Naive thymus-derived CD4-positive, alpha-beta T cell (primary cell): ENCODE measurements around the gene SAA4. TPM values are rescaled to one million over a fixed set of nuclear protein-coding genes. Genes with fewer than 3 reads are reported as not detected.

Source experiments
- ATAC-seq: fragments of 150-1000 bp; cut with Tn5 transposase; 2 replicates; pipeline ENCODE4 v1.10.0; 2021; ENCODE audit warnings: mild to moderate bottlenecking, moderate library complexity
- CTCF ChIA-PET: fragments of 350-600 bp; sonication (Branson Sonifier 250); formaldehyde crosslinking; loops from one replicate; lab custom pipeline; 2021; ENCODE audit warnings: antibody characterized with exemption; lab: Charles Lee
- POLR2A ChIA-PET: fragments of 350-600 bp; sonication (Branson Sonifier 250); formaldehyde crosslinking; loops from one replicate; lab custom pipeline; 2021; ENCODE audit warnings: antibody characterized with exemption, inconsistent platforms; lab: Charles Lee
- DNase-seq, 9 donors: peaks; one replicate each; pipeline versions ENCODE4 v3.0.0 to v3.0.0-alpha.2; 2020 to 2022; ENCODE audit warnings: mixed read lengths in 1 of 9
- H3K27ac ChIP-seq: one replicate; pipeline ENCODE4 v1.7.0; 2013; ENCODE audit warnings: mild to moderate bottlenecking, low read depth, low read length, moderate library complexity
- H3K27me3 ChIP-seq, 2 donors: one replicate each; pipeline ENCODE4 v1.7.0; 2013; ENCODE audit warnings: low read length in 2 of 2, mild to moderate bottlenecking in 2 of 2, moderate library complexity in 2 of 2; ENCODE audit not compliant: control insufficient read depth in 2 of 2, insufficient read depth in 2 of 2
- H3K36me3 ChIP-seq, 3 experiments: 1 replicate in 2 of 3; 2 replicates in 1 of 3; pipeline ENCODE4 v1.7.0; 2013; ENCODE audit warnings: low read length in 3 of 3, mild to moderate bottlenecking in 3 of 3, moderate library complexity in 1 of 3; ENCODE audit not compliant: insufficient read depth in 3 of 3, control insufficient read depth in 2 of 3
- H3K4me1 ChIP-seq, 2 donors: one replicate each; pipeline ENCODE4 v1.7.0; 2013; ENCODE audit warnings: low read length in 2 of 2, mild to moderate bottlenecking in 2 of 2, moderate library complexity in 1 of 2; ENCODE audit not compliant: control insufficient read depth in 2 of 2, insufficient read depth in 2 of 2
- H3K4me3 ChIP-seq: 2 replicates; pipeline ENCODE4 v1.7.0; 2013; ENCODE audit warnings: mild to moderate bottlenecking, low read length
- H3K9me3 ChIP-seq, 3 experiments: 1 replicate in 2 of 3; 2 replicates in 1 of 3; pipeline ENCODE4 v1.7.0; 2013; ENCODE audit warnings: low read length in 3 of 3; ENCODE audit not compliant: control insufficient read depth in 2 of 3
- H3K27ac Mint-ChIP-seq, 9 donors: one replicate each; pipeline ENCODE4 v1.8.0; 2020 to 2022; ENCODE audit warnings: mixed read lengths in 9 of 9, mild to moderate bottlenecking in 8 of 9, moderate library complexity in 5 of 9, inconsistent platforms in 2 of 9
- H3K27me3 Mint-ChIP-seq, 5 donors: one replicate each; pipeline ENCODE4 v1.8.0; 2021 to 2022; ENCODE audit warnings: mixed read lengths in 5 of 5, mild to moderate bottlenecking in 1 of 5
- H3K36me3 Mint-ChIP-seq, 5 donors: one replicate each; pipeline ENCODE4 v1.8.0; 2020 to 2022; ENCODE audit warnings: mixed read lengths in 5 of 5, mild to moderate bottlenecking in 3 of 5, inconsistent platforms in 1 of 5
- H3K4me1 Mint-ChIP-seq, 7 donors: one replicate each; pipeline ENCODE4 v1.8.0; 2020 to 2022; ENCODE audit warnings: mixed read lengths in 7 of 7, mild to moderate bottlenecking in 3 of 7, inconsistent platforms in 1 of 7
- H3K4me3 Mint-ChIP-seq, 10 donors: one replicate each; pipeline ENCODE4 v1.8.0; 2020 to 2022; ENCODE audit warnings: mild to moderate bottlenecking in 10 of 10, mixed read lengths in 10 of 10, moderate library complexity in 6 of 10, inconsistent platforms in 2 of 10
- H3K9me3 Mint-ChIP-seq, 11 donors: one replicate each; pipeline ENCODE4 v1.8.0; 2020 to 2022; ENCODE audit warnings: mixed read lengths in 11 of 11, mild to moderate bottlenecking in 4 of 11, inconsistent platforms in 1 of 11, moderate library complexity in 1 of 11
- intact Hi-C, 2 donors: fragments of 100-400 bp; cut with micrococcal nuclease; formaldehyde crosslinking; loops; one replicate each; pipeline ENCODE4 v1.15.1; 2023
- polyA plus RNA-seq, 2 donors: library from polyadenylated mRNA; unstranded; fragments of 300-500 nt; fragmentation: Illumina TruSeq; gene quantifications; one replicate each; pipeline ENCODE4 v1.2.3, GENCODE V29; 2021
- total RNA-seq, 6 experiments: library from RNA in 5 of 6; stranded (reverse) in 5 of 6; gene quantifications; 1 replicate in 5 of 6; 2 replicates in 1 of 6; pipeline ENCODE4 v1.2.3 and lab custom pipeline; 2021 to 2026

Gene SAA4, protein sequence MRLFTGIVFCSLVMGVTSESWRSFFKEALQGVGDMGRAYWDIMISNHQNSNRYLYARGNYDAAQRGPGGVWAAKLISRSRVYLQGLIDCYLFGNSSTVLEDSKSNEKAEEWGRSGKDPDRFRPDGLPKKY
- under 1 TPM in 1 of 5 experiments, not detected in 4; 0.31 TPM for total RNA-seq
- polyA plus RNA-seq = not detected
- total RNA-seq (lab: John Stamatoyannopoulos, UW) = not detected

DNA sequence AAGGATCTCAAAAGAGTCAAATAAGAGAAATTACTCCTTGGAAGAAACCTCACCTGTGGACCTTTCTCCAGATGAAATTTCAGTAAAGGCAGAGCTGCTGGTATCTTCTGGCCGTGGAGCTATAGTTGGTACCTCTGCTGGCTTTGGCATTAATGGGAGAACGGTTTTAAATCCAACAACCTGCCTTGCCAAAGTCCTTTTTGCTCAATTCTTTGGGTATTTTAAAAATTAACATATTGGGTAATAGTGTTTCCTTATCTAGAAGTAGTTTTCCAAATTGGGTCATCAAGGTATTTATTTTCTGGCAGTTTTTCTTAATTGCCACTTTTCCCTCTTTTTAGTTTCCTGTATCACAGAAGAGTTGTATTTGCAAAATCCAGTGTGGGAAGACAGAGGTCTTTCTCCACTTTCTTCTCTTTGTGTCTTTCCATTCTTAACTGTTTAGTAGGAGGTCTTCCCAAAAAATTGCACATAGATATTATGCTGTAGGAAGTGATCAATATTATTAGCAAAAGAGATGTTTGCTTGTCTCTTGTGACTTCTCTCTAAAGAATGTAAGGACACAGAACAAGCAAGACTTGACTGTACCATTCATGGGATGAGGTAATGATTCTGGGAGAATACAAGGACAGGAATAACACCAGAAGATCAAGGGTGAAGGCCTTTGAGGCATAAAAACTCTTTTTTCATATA is at the start of gene SAA4:
TSS of gene SAA4 (minus strand) at position 139 of the 693 bp plus-strand sequence. CDS start 876 bp downstream, outside the sequence.
- Histone ChIP-seq H3K36me3 (no peaks in the 10 kb centered on the region), H3K4me3 (no peak within 1 kb of the TSS), H3K4me1 (no peaks in the 10 kb centered on the region), H3K27ac (no peak within 1 kb of the TSS), H3K27me3 (no peaks in the 10 kb centered on the region), H3K9me3 (no peaks in the 10 kb centered on the region)
- peaks cover 0 to 2% (median 0%) of the 10 kb centered on the region in 11 donors for H3K9me3 Mint-ChIP-seq
- no peak within 1 kb of the TSS for H3K27ac Mint-ChIP-seq
- H3K4me1 Mint-ChIP-seq = no peaks in the 10 kb centered on the region
- no peak within 1 kb of the TSS for H3K4me3 Mint-ChIP-seq
- ChIA-PET POLR2A (no interaction called here), CTCF (interaction anchor here (0.6 kb wide), 1 partner anchor 536 kb away, joined by 4 read pairs; no protein-coding TSS in a partner anchor)
- no peak for DNase-seq
- ATAC-seq = no peak
- H3K36me3 Mint-ChIP-seq = no peaks in the 10 kb centered on the region
- intact Hi-C loops = no loop called here
- H3K27me3 Mint-ChIP-seq = peaks cover 31 to 65% (median 44%) of the 10 kb centered on the region in 5 donors

GRCh38 chr11:18285841-18286240 is 49.2 kb upstream of the SAA4 start:
- Mint-ChIP-seq H3K9me3 (no peaks in the 10 kb centered on the region), H3K4me3 (no peak overlapping the region), H3K4me1 (peaks cover 0 to 11% (median 0%) of the 10 kb centered on the region in 7 donors), H3K36me3 (peaks cover 21 to 59% (median 40%) of the 10 kb centered on the region in 5 donors), H3K27me3 (no peaks in the 10 kb centered on the region), H3K27ac (no peak overlapping the region)
- intact Hi-C loops = no loop called here
- Histone ChIP-seq H3K4me3 (no peak overlapping the region), H3K36me3 (peaks cover 6 to 66% (median 11%) of the 10 kb centered on the region in 3 experiments), H3K9me3 (no peaks in the 10 kb centered on the region), H3K27ac (no peak overlapping the region), H3K27me3 (no peaks in the 10 kb centered on the region), H3K4me1 (no peaks in the 10 kb centered on the region)
- DNase-seq (no peak), ATAC-seq (no peak)
- ChIA-PET POLR2A (no interaction called here), CTCF (interaction anchor here (1.1 kb wide), 1 partner anchor 254 kb away, joined by 3 read pairs; no protein-coding TSS in a partner anchor)

- Mint-ChIP-seq H3K9me3 (no peaks in the 10 kb centered on the region), H3K4me1 (peaks cover 0 to 20% (median 4%) of the 10 kb centered on the region in 7 donors)
- no peaks in the 10 kb centered on the region for H3K27me3 ChIP-seq
These were observed 46.0 kb upstream of the SAA4 start for GRCh38 chr11:18282626-18283025.

GRCh38 chr11:18280438-18281045 is 43.9 kb upstream of the SAA4 start:
- no peak for DNase-seq
- ChIA-PET CTCF (no interaction called here), POLR2A (no interaction called here)
- Mint-ChIP-seq H3K9me3 (no peaks in the 10 kb centered on the region), H3K4me3 (peak overlapping the region in 1 of 10 donors; percentile 61), H3K4me1 (peaks cover 0 to 20% (median 4%) of the 10 kb centered on the region in 7 donors), H3K27ac (peak overlapping the region in 4 of 9 donors; percentile 58 to 85 (median 70)), H3K27me3 (no peaks in the 10 kb centered on the region), H3K36me3 (peaks cover 13 to 47% (median 33%) of the 10 kb centered on the region in 5 donors)
- H3K27me3 ChIP-seq = no peaks in the 10 kb centered on the region
- no peak overlapping the region for H3K27ac ChIP-seq
- no peaks in the 10 kb centered on the region for H3K4me1 ChIP-seq
- H3K9me3 ChIP-seq = no peaks in the 10 kb centered on the region
- ATAC-seq = peak; percentile 53
- peaks cover 11 to 37% (median 11%) of the 10 kb centered on the region in 3 experiments for H3K36me3 ChIP-seq
- intact Hi-C loops = loop anchor here in 1 of 2 donors (2.0 kb wide), 1 partner anchor 42 kb away; the partner anchor contains the start of genes GTF2H1 and HPS5
- H3K4me3 ChIP-seq = no peak overlapping the region

More at GRCh38 chr11:18282626-18283025, 46.0 kb upstream of the SAA4 start:
- peak overlapping the region in 1 of 9 donors; percentile 4 for H3K27ac Mint-ChIP-seq
- H3K4me1 ChIP-seq = no peaks in the 10 kb centered on the region
- H3K4me3 Mint-ChIP-seq = no peak overlapping the region
- peaks cover 21 to 61% (median 38%) of the 10 kb centered on the region in 5 donors for H3K36me3 Mint-ChIP-seq
- intact Hi-C loops = no loop called here
- no peak overlapping the region for H3K27ac ChIP-seq
- peaks cover 11 to 56% (median 11%) of the 10 kb centered on the region in 3 experiments for H3K36me3 ChIP-seq
- H3K4me3 ChIP-seq = no peak overlapping the region
- no peaks in the 10 kb centered on the region for H3K27me3 Mint-ChIP-seq
- POLR2A ChIA-PET = no interaction called here
- ATAC-seq (no peak), DNase-seq (no peak)
- CTCF ChIA-PET = no interaction called here
- H3K9me3 ChIP-seq = no peaks in the 10 kb centered on the region

DNA sequence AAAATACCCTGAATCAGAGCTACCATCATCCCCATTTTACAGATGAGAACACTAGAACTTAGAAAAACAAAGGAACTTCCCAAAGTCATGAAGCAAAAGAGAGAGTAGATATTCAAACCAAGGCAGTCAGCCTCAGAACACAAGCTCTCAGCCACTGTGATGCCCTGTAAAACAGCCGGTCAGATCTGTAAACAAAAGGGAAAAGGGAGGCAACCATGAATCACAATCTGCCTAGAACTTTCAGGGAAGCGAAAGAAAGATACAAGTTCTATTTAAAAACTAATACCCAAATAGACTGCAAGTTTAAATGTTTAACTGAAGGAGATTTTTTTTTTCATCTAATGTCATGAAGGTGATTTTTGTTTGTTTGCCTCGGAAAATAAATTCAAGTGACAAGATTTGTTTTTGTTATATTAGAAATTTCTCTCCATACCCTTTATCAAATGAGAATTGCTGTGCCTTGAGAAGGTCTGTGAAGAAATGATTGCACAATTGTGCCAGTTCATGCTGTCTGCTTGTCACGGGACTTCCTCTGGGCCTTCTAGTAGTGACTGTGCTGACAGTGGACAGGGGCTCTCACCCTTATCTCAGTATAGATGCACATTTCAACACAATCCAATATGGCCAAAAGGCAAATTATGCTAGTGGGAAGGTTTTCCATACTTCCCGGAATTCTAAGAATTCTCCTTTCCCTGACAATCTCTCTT is 41.1 kb upstream of the SAA4 start:
- H3K27me3 Mint-ChIP-seq = no peaks in the 10 kb centered on the region
- no peak overlapping the region for H3K4me3 Mint-ChIP-seq
- H3K9me3 ChIP-seq = no peaks in the 10 kb centered on the region
- no peaks in the 10 kb centered on the region for H3K27me3 ChIP-seq
- no peak overlapping the region for H3K27ac ChIP-seq
- peaks cover 0 to 21% (median 11%) of the 10 kb centered on the region in 3 experiments for H3K36me3 ChIP-seq
- DNase-seq (no peak), ATAC-seq (peak; percentile 79)
- ChIA-PET POLR2A (no interaction called here), CTCF (no interaction called here)
- peaks cover 0 to 2% (median 0%) of the 10 kb centered on the region in 11 donors for H3K9me3 Mint-ChIP-seq
- H3K4me1 Mint-ChIP-seq = peaks cover 0 to 19% (median 4%) of the 10 kb centered on the region in 7 donors
- H3K36me3 Mint-ChIP-seq = peaks cover 8 to 41% (median 34%) of the 10 kb centered on the region in 5 donors
- intact Hi-C loops = no loop called here
- peak overlapping the region in 1 of 9 donors; percentile 28 for H3K27ac Mint-ChIP-seq
- no peaks in the 10 kb centered on the region for H3K4me1 ChIP-seq
- H3K4me3 ChIP-seq = no peak overlapping the region

- peaks cover 0 to 2% (median 0%) of the 10 kb centered on the region in 11 donors for H3K9me3 Mint-ChIP-seq
- H3K27me3 Mint-ChIP-seq = no peaks in the 10 kb centered on the region
- H3K4me1 Mint-ChIP-seq = peaks cover 0 to 7% (median 0%) of the 10 kb centered on the region in 7 donors
- Histone ChIP-seq H3K4me1 (peaks cover 0 to 3% of the 10 kb centered on the region in 2 donors), H3K4me3 (no peak overlapping the region), H3K27ac (no peak overlapping the region), H3K9me3 (no peaks in the 10 kb centered on the region), H3K36me3 (no peaks in the 10 kb centered on the region), H3K27me3 (no peaks in the 10 kb centered on the region)
- ChIA-PET CTCF (no interaction called here), POLR2A (no interaction called here)
- intact Hi-C loops = no loop called here
- no peak overlapping the region for H3K4me3 Mint-ChIP-seq
- no peak for ATAC-seq
- peaks cover 0 to 11% (median 9%) of the 10 kb centered on the region in 5 donors for H3K36me3 Mint-ChIP-seq
- DNase-seq = no peak
- no peak overlapping the region for H3K27ac Mint-ChIP-seq
These were observed 34.6 kb upstream of the SAA4 start for GRCh38 chr11:18271206-18271605.
